Astrocyte of the spinal cord (primary cell): Measurements from ENCODE around the gene ZNF213.

Experiments used
- DNase-seq: peaks from one replicate; pipeline ENCODE4 v3.0.0; 2011; ENCODE audit warnings: low read depth, low spot score
- H3K4me3 ChIP-seq: 2 replicates; pipeline ENCODE4 v1.5.1; 2011; ENCODE audit warnings: low read depth, mild to moderate bottlenecking, low read length, moderate library complexity
- in situ Hi-C: cut with HindIII; loops from 2 replicates; pipeline ENCODE4 v1.10.0; 2017; ENCODE audit warnings: low sequenced_read_pairs
- TF ChIP-seq, protein P1 (sequence below): IDR thresholded peaks from 2 replicates; pipeline ENCODE4 v1.5.1; 2012; ENCODE audit warnings: low read depth, mild to moderate bottlenecking, low read length, inconsistent platforms

ZNF213 gene

DNA sequence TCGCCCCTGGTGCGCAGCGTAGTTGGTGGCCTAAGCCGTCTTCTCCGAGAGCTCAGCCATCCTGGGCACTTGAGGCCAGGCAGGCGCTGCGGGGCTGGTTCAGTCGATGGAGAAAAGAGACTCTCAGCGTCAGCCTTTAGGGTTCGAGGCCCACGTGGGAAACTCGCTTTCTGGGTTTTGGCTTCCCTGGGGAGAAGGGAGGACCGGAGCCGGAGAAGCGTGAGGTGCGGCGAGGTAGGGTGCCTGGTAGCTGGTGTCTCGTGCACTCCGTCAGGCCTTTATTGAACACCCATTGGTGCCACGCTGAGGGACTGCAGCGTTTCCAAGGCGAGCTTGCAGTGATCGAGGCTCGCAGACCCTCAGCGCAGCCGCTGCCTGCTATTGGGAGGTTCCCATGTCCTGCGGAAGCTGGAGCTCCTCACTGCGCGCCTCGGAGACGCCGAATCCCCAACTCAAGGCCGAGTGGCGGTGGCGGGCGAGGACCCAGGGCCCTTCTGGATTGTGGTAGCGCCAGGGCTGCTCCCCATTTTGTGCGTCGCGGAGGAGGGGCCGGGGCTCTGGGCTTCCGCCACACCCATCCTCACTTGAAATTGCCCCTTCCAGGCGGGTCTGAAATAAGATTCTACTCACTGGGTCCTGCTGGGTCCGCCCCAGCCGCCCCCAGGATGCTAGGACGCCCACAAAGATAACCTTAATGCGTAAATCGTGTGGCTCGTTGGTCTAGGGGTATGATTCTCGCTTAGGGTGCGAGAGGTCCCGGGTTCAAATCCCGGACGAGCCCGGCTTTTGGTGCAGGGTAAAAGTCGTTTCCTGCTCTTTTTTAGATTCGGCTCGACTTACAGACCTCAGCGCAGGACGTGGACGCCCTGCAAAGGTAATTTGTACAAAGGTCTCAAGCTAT, 54.3 kb downstream of the ZNF213 start:
- TF ChIP-seq, protein P1, sequence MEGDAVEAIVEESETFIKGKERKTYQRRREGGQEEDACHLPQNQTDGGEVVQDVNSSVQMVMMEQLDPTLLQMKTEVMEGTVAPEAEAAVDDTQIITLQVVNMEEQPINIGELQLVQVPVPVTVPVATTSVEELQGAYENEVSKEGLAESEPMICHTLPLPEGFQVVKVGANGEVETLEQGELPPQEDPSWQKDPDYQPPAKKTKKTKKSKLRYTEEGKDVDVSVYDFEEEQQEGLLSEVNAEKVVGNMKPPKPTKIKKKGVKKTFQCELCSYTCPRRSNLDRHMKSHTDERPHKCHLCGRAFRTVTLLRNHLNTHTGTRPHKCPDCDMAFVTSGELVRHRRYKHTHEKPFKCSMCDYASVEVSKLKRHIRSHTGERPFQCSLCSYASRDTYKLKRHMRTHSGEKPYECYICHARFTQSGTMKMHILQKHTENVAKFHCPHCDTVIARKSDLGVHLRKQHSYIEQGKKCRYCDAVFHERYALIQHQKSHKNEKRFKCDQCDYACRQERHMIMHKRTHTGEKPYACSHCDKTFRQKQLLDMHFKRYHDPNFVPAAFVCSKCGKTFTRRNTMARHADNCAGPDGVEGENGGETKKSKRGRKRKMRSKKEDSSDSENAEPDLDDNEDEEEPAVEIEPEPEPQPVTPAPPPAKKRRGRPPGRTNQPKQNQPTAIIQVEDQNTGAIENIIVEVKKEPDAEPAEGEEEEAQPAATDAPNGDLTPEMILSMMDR: no peak
- in situ Hi-C loops: no loop called here
- H3K4me3 ChIP-seq: peak overlapping the region; percentile 55
- DNase-seq: peak; percentile 63

DNA sequence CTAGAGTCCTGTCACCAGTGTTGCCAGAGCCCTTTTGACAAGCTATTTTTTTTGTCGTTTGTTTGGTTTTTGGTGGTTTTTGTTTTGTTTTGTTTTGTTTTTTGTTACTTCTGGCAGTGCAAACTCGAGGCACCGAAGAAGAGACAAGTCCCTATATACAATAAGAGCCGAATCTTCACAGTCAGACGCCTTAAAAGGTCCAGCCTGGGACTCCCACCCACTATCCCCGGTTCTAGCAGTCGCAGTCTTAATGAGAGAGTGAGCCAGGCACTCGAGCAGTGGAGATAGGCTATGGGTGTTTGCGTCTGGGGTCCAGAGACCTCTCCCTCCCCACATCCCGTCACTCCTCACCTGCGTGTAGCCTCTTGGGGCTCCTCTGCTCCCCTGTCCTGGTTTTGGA, 55.0 kb downstream of the ZNF213 start:
- peak overlapping the region; percentile 55 for H3K4me3 ChIP-seq
- TF ChIP-seq, protein P1: no peak
- no peak for DNase-seq
- in situ Hi-C loops: no loop called here

DNA sequence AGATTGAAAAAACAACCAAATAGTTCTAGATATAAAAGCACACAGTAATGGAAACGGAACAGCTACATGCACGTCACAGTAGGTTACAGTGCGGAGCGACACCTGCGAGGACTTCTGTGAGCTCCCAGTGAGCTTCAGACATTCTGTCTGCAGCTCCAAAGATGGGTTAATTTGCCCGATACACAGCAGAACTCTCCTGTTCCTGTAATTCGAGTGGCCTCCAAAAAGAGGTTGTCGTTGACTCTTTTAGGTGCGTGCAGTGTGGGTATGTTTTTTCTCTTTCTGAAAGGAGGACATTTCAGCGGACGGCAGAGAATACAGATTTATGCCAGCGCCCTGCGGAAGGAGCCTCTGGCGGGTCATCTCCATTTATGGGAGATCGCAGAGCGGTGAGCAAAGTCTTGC, 56.1 kb downstream of the ZNF213 start:
- TF ChIP-seq, protein P1: no peak
- in situ Hi-C loops: no loop called here
- DNase-seq: no peak
- peak overlapping the region; percentile 33 for H3K4me3 ChIP-seq
